HuH-7.5 (cell line): ENCODE data around the gene KMT5C.
A peak's percentile ranks its signal among the peaks of the same experiment; 100 is the strongest.

ENCODE experiments used
- DNase-seq: peaks from one replicate; pipeline ENCODE4 v3.0.0; 2011; ENCODE audit warnings: low spot score

KMT5C gene

GRCh38 chr19:55347442-55348009 is 7.8 kb downstream of the KMT5C start:
- no peak for DNase-seq

- DNase-seq = no peak
These were observed 8.8 kb downstream of the KMT5C start for GRCh38 chr19:55348317-55349034.

- DNase-seq = no peak
These were observed 11.1 kb downstream of the KMT5C start for GRCh38 chr19:55350620-55351315.

GRCh38 chr19:55352040-55352439 is 12.4 kb downstream of the KMT5C start:
- DNase-seq = no peak

GRCh38 chr19:55352549-55353145 is 13.0 kb downstream of the KMT5C start:
- DNase-seq = no peak

GRCh38 chr19:55353356-55353802 is 13.7 kb downstream of the KMT5C start:
- no peak for DNase-seq

- DNase-seq = peak; percentile 94
These were observed 14.4 kb downstream of the KMT5C start for GRCh38 chr19:55353803-55354697.

GRCh38 chr19:55354698-55355212 is 15.1 kb downstream of the KMT5C start, which contains the start of gene COX6B2:
Gene COX6B2 (minus strand): TSS chr19:55354719. CDS start chr19:55354521, 198 bp downstream.
- no peak for DNase-seq

GRCh38 chr19:55355213-55355821 is 15.6 kb downstream of the KMT5C start:
- no peak for DNase-seq

- no peak for DNase-seq
These were observed 18.8 kb downstream of the KMT5C start for GRCh38 chr19:55358493-55358892.

GRCh38 chr19:55358943-55359908 is 19.6 kb downstream of the KMT5C start:
- no peak for DNase-seq

GRCh38 chr19:55360902-55361301 is 21.2 kb downstream of the KMT5C start:
- no peak for DNase-seq

- DNase-seq = no peak
These were observed 22.7 kb downstream of the KMT5C start for GRCh38 chr19:55362174-55362989.

- no peak for DNase-seq
These were observed 23.5 kb downstream of the KMT5C start, which contains the start of gene GARIN5B for GRCh38 chr19:55362990-55363716. Gene GARIN5B (minus strand): TSS chr19:55363260. CDS start chr19:55363066, 194 bp downstream.

- DNase-seq = no peak
These were observed 25.6 kb downstream of the KMT5C start for GRCh38 chr19:55365245-55365644.

- DNase-seq = no peak
These were observed 26.3 kb downstream of the KMT5C start for GRCh38 chr19:55365964-55366363.

GRCh38 chr19:55366790-55367189 is 27.1 kb downstream of the KMT5C start:
- DNase-seq = no peak

GRCh38 chr19:55368106-55368505 is 28.4 kb downstream of the KMT5C start:
- no peak for DNase-seq
